Lung (tissue), 12 donors: ENCODE data around the gene VPS37B. TPM values are rescaled to one million over a fixed set of nuclear protein-coding genes. Genes with fewer than 3 reads are reported as not detected.
"Not testable (repeated sequence)": the region's sequence is repeated elsewhere in the genome, so short reads cannot be mapped to it uniquely, and the experiment has no call there.

Source experiments
- ATAC-seq: fragments of 200-7000 bp; cut with Tn5 transposase; one replicate; pipeline ENCODE4 v1.9.1; 2020; ENCODE audit warnings: moderate number of reproducible peaks; ENCODE audit not compliant: insufficient read depth, low FRiP score
- DNase-seq, 3 donors: peaks; one replicate each; pipeline ENCODE4 v3.0.0-alpha.2; 2013 to 2017
- H3K27ac ChIP-seq, 2 donors: one replicate each; pipeline ENCODE4 v1.5.1; 2013; ENCODE audit warnings: mild to moderate bottlenecking in 2 of 2, moderate library complexity in 2 of 2, control low read depth in 1 of 2, inconsistent platforms in 1 of 2, low read depth in 1 of 2, low read length in 1 of 2
- H3K27me3 ChIP-seq, 3 donors: one replicate each; pipeline ENCODE4 v1.5.1; 2013; ENCODE audit warnings: low read length in 2 of 3; ENCODE audit not compliant: control insufficient read depth in 3 of 3, insufficient read depth in 3 of 3
- H3K36me3 ChIP-seq, 4 donors: one replicate each; pipeline ENCODE4 v1.5.1; 2013; ENCODE audit warnings: low read length in 4 of 4, mild to moderate bottlenecking in 1 of 4, moderate library complexity in 1 of 4; ENCODE audit not compliant: control insufficient read depth in 4 of 4, insufficient read depth in 4 of 4
- H3K4me1 ChIP-seq, 5 donors: one replicate each; pipeline ENCODE4 v1.5.1; 2013; ENCODE audit warnings: low read length in 5 of 5, mild to moderate bottlenecking in 2 of 5, moderate library complexity in 1 of 5; ENCODE audit not compliant: control insufficient read depth in 5 of 5, insufficient read depth in 5 of 5
- H3K4me3 ChIP-seq: one replicate; pipeline ENCODE4 v1.5.1; 2013; ENCODE audit warnings: mild to moderate bottlenecking, control low read depth, moderate library complexity
- H3K9ac ChIP-seq, 2 donors: one replicate each; pipeline ENCODE4 v1.5.1; 2013; ENCODE audit warnings: low read length in 2 of 2, control low read depth in 1 of 2; ENCODE audit not compliant: insufficient read depth in 1 of 2
- H3K9me3 ChIP-seq, 4 donors: one replicate each; pipeline ENCODE4 v1.5.1; 2013; ENCODE audit warnings: low read length in 3 of 4, mild to moderate bottlenecking in 1 of 4, moderate library complexity in 1 of 4; ENCODE audit not compliant: control insufficient read depth in 4 of 4, insufficient read depth in 3 of 4
- WGBS, 2 donors: extraction: QIAGEN DNeasy Blood & Tissue Kit; methylation state at CpG; one replicate each; pipeline ENCODE4 v1.1.7; 2013; 5-methylcytosine and 5-hydroxymethylcytosine counted together
- polyA plus RNA-seq, 2 donors: library from polyadenylated mRNA; stranded (reverse); fragments of 200-250 nt; gene quantifications; one replicate each; pipeline ENCODE4 v1.2.1, GENCODE V29; 2013
- total RNA-seq, 2 donors: library from RNA; depleted of rRNA in 1 of 2; stranded (reverse); fragments of >200 nt in 1 of 2; gene quantifications; one replicate each; pipeline ENCODE4 v1.2.1, GENCODE V29; 2014 to 2021
- TF ChIP-seq, protein P1 (sequence below): IDR thresholded peaks from 2 replicates; pipeline ENCODE4 v1.5.1; 2012; ENCODE audit warnings: mild to moderate bottlenecking; ENCODE audit errors: control extremely low read depth, extremely low read depth
- donor health status: control.
- donor health status: control.
- donor health status: Bipolar disorder and iron deficiency.
- donor health status: healthy.
- donor health status: DM: yes; HTN: yes; CAD: no.

The VPS37B gene
- total and polyA plus RNA-seq, 4 donors, result 31.0 to 44.1 (median 42.3) TPM

DNA sequence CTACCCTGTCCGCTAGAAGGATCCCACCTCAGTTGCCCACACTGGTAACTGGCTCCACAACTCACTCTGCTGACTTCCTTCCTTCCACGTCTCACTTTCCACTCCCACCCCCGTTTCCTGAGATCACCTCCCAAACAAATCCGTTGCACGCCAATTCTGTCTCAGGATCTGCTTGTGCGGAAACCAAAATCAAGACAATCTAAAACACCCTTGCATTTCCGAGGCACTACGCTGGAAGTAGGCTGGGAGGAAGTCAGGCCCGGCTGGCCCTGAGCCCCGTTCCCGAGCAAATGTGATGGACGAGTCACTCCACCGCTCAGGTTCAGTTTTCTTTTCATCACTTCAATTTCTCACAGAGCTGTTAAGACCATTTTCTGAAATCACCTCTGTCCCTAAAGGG lies 47.3 kb upstream of the VPS37B start:
- Histone ChIP-seq H3K27me3 (no peaks in the 10 kb centered on the region), H3K9me3 (peaks cover 0 to 2% (median 0%) of the 10 kb centered on the region in 4 donors), H3K9ac (no peak overlapping the region), H3K4me3 (no peak overlapping the region), H3K4me1 (peaks cover 0 to 23% (median 0%) of the 10 kb centered on the region in 5 donors), H3K36me3 (no peaks in the 10 kb centered on the region), H3K27ac (peak overlapping the region; percentile 21 to 68)
- TF ChIP-seq, protein P1, sequence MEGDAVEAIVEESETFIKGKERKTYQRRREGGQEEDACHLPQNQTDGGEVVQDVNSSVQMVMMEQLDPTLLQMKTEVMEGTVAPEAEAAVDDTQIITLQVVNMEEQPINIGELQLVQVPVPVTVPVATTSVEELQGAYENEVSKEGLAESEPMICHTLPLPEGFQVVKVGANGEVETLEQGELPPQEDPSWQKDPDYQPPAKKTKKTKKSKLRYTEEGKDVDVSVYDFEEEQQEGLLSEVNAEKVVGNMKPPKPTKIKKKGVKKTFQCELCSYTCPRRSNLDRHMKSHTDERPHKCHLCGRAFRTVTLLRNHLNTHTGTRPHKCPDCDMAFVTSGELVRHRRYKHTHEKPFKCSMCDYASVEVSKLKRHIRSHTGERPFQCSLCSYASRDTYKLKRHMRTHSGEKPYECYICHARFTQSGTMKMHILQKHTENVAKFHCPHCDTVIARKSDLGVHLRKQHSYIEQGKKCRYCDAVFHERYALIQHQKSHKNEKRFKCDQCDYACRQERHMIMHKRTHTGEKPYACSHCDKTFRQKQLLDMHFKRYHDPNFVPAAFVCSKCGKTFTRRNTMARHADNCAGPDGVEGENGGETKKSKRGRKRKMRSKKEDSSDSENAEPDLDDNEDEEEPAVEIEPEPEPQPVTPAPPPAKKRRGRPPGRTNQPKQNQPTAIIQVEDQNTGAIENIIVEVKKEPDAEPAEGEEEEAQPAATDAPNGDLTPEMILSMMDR, result no peak
- DNase-seq, result peak in 1 of 3 donors; percentile 44
- no peak for ATAC-seq
- 35 to 49% methylated on average over 13 of the region's 13 CpGs for WGBS, 2 donors

DNA sequence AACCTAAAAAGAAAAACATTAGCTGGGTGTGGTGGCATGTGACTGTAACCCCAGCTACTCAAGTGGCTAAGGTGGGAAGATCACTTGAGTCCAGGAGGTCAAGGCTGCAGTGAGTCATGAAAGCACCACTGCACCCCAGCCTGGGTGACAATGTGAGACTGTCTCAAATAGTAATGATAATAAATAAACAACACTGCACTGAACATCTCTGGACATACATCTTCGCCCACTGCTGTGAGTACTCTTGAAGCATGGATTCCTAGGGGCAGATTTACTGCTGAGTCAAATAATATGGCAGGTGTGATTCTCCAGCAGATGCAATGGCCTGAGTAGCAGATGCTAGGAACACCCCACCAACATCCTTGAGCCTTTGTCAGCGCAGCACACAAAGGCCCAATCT lies 46.7 kb upstream of the VPS37B start:
- no peaks in the 10 kb centered on the region for H3K27me3 ChIP-seq
- H3K4me3 ChIP-seq, result no peak overlapping the region
- ATAC-seq, result no peak
- H3K4me1 ChIP-seq, result peaks cover 0 to 20% (median 0%) of the 10 kb centered on the region in 5 donors
- 79 to 90% methylated on average over 2 of the region's 2 CpGs for WGBS, 2 donors
- peaks cover 0 to 2% (median 0%) of the 10 kb centered on the region in 4 donors for H3K9me3 ChIP-seq
- DNase-seq, result no peak
- H3K27ac ChIP-seq, result peak overlapping the region; percentile 21 to 68
- no peak overlapping the region for H3K9ac ChIP-seq
- TF ChIP-seq, protein P1, result no peak
- H3K36me3 ChIP-seq, result no peaks in the 10 kb centered on the region

DNA sequence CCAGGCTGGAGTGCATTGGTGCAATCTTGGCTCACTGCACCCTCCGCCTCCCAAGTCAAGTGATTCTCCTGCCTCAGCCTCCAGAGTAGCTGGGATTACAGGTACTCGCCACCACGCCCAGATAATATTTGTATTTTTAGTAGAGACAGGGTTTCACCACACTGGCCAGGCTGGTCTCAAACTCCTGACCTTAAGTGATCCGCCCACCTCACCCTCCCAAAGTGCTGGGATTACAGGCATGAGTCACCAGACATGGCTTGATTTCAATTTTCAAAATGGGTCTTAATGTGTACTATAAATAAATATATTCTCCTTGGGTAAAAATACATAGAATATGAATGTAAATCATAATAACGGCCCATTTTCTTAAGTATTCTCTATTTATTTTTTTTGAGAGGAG lies 45.4 kb upstream of the VPS37B start:
- 73 to 94% methylated on average over 5 of the region's 5 CpGs for WGBS, 2 donors
- not testable (repeated sequence) for ATAC-seq, H3K36me3 ChIP-seq, H3K4me3 ChIP-seq, DNase-seq, H3K9me3 ChIP-seq, H3K9ac ChIP-seq, H3K27me3 ChIP-seq, H3K27ac ChIP-seq
- H3K4me1 ChIP-seq, result peaks cover 0 to 18% (median 0%) of the 10 kb centered on the region in 5 donors

DNA sequence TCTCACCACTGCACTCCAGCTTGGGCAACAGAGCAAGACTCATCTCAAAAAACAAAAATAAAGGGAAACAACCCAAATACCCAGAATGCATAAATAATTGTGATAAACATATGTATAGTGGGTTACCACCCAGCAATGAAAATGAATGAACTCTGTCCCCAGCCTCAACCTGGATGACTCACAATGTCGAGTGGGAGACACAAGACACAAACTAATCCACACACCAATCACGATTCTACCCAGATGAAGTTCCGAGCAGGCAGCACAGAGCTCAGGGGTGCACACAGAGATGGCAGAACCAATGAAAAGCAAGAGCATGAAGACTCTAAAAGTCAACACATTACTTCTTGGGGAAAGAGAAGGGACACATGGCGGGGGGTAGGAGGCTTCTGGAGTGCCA lies 43.2 kb upstream of the VPS37B start:
- WGBS, 2 donors, result 97% methylated on average over 4 of the region's 4 CpGs
- no peaks in the 10 kb centered on the region for H3K36me3 ChIP-seq
- no peaks in the 10 kb centered on the region for H3K27me3 ChIP-seq
- TF ChIP-seq, protein P1, result no peak
- H3K4me3 ChIP-seq, result no peak overlapping the region
- peaks cover 0 to 2% (median 0%) of the 10 kb centered on the region in 4 donors for H3K9me3 ChIP-seq
- no peak for ATAC-seq
- H3K4me1 ChIP-seq, result peaks cover 0 to 2% (median 0%) of the 10 kb centered on the region in 5 donors
- H3K9ac ChIP-seq, result no peak overlapping the region
- H3K27ac ChIP-seq, result no peak overlapping the region
- DNase-seq, result no peak
